GM11168 (cell line): Measurements from ENCODE around the gene EIPR1.

Experiments
- in situ Hi-C: fragments of 300-500 bp; cut with MboI; formaldehyde crosslinking; loops from one replicate; pipeline ENCODE4 v1.12.0; 2022; ENCODE audit warnings: low sequenced_read_pairs; ENCODE audit not compliant: unreplicated experiment

EIPR1 gene

DNA sequence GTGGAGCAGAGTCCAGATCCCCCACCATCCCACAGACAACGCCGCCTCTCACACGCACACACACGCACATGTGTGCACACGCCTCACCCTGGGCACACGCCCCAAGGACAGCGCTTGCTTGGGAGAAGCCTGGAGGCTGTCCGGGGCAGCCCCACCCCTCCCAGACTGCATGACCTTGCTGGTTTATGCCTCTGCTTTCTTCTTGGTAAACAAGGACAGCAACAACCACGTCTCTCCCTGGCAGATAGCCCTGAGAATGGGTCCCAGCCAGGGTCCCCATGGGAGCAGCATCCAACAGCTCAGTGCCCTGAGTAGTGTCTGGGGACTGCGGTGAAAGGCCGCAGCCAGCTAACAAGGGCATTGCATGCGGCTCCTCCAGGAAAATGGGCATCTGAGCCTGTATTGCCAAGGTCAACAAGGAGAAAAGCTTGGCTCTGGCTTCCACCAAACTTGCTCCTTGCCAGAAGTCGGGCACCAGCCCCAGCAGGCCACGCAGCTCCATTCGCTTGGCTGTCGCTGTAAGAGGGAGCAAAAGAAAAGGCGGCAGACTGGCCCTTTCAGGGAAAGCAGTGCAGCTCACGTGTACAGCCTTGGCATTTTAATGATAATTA is 234.6 kb downstream of the EIPR1 start:
- in situ Hi-C loops, result no loop called here

DNA sequence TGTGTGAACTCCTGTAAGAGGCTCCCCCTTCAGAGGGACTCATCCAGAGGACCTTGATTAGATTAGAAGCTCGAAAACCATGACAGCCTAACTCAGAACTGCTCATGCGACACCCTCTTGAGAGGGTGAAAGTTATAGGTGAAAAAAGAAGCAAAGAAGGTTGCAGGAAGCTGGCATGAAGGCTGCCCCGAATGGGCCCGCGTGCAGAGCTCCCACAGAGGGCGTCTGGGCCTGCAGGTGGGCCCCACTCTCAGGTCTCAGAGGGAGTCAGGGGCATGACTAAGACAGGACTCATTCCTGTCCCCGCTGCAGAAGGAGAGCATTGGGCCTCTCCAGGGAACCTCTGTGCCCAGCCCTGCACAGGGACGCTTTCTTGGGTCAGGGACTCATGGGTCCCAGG is 235.4 kb downstream of the EIPR1 start:
- in situ Hi-C loops, result no loop called here

DNA sequence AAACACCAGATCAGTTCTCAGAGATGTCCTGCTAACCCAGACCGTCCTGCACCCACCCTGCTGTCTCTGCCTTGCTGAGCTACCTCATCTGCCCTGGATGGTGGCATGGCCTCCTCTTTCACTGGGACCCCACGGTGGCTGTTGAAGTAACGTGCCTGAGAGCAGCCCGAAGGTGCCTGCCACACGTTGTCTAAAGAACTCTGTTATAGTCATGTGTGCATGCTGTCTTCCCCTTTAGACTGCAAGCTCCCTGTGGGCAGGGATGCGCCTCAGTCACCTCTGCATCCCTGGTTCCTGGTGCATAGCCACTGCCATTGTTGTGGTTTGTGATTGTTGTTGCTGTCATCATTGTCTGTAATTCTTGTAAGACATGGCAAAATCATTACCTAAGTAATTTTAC is 235.9 kb downstream of the EIPR1 start:
- in situ Hi-C loops, result no loop called here

DNA sequence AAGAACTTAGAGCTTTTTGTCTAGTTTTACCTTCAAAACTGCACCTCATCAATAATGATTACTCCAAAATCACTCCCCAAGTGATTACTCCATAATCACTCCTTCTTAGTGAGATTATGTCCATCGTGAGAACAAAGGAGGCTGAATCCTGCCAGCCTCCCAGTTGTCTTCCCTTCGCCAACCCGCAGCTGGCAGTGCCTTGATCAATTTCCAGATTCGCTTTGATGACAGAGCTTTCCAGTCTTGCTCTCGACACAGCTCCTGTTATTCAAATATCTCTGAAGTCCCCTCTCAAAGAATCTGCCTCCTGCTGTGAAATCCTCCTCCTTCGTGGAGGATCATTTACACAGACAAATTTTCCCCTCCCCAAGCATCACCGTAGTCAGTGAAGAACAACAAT is 237.7 kb downstream of the EIPR1 start:
- in situ Hi-C loops, result no loop called here
